ENCODE data around the gene SMCHD1.

SMCHD1 gene

DNA sequence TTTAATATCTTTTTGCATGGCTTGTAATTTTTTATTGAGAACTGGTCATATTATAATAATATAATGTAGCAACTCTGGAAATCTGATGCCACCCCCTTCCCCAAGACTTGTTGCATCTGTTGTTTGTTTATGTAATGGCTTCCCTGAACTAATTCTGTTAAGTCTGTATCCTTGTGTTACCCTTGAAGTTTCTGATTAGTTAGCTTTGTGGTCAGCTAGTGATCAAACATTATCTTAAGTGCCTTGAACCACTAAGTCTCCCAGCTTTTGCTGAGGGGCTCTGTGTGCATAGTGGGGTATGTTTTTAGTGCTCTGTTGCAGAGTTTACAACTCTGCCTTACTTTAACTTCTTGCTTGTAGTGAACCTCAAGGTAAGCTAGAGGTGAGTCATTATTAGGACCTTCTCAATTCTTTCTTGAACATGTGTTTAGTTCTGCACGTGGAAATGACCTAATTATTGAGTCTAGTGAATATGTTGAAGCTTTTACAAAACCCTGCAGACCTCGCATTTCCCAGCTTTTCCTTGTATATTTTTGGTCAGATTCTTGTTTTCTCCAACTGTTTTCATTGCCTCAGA, 24.8 kb downstream of the SMCHD1 start:
- Histone ChIP-seq H3K36me3 (ENCODE audit: insufficient read depth, low read length) (no peaks in the 10 kb centered on the region), H3K9me3 (ENCODE audit: control insufficient read depth, insufficient read depth, low read length) (no peaks in the 10 kb centered on the region), H3K4me1 (ENCODE audit: insufficient read depth, low read length) (no peaks in the 10 kb centered on the region), H3K9ac (ENCODE audit: low read depth, low read length) (no peak overlapping the region)

DNA sequence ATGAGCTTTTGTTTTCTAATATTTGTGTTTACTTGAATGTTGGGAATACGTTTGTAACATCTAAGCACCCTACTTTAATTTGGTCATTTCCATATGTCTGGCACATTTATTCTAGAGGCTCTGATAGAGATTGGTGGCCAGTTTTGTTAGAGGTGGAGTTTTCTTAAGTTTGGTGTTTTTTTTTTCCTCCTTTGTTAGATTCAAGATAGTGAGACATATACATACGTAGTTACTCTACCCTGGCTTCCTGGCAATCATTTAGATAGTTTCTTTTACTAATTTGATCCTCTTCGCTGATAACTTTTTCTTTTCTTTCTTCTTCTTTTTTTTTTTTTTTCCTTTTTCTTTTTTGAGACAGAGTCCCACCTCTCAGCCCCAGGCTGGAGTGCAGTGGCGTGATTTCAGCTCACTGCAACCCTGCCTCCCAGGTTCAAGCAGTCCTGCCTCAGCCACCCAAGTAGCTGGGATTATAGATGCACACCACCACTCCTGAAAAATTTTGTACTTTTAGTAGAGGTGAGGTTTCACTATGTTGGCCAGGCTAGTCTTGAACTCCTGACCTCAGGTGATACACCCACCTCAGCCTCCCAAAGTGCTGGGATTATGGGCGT, 26.6 kb downstream of the SMCHD1 start:
- H3K9me3 ChIP-seq (ENCODE audit: control insufficient read depth, insufficient read depth, low read length): no peaks in the 10 kb centered on the region
- H3K4me1 ChIP-seq (ENCODE audit: insufficient read depth, low read length): no peaks in the 10 kb centered on the region
- no peaks in the 10 kb centered on the region for H3K36me3 ChIP-seq (ENCODE audit: insufficient read depth, low read length)
- no peak overlapping the region for H3K9ac ChIP-seq (ENCODE audit: low read depth, low read length)

DNA sequence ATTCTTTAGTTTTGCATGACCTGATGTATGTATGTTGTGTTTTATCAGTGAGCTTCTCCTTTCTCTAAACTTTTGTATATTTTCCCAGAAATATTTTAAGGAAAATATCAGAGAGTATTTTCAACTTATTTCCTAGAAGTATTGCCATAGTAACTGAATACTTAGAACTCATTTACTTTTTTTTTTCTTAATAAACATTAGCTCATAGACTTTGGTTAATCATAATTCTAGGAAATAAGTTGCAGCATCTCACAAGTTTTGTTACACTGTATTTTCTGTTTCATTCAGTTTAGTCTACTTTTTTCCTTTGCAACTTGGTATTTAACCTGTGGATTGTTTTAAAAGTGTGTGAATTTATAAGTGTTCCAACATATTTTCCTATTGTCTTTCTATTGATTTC, 27.5 kb downstream of the SMCHD1 start:
- Histone ChIP-seq H3K9me3 (ENCODE audit: control insufficient read depth, insufficient read depth, low read length) (no peaks in the 10 kb centered on the region), H3K36me3 (ENCODE audit: insufficient read depth, low read length) (no peaks in the 10 kb centered on the region), H3K9ac (ENCODE audit: low read depth, low read length) (no peak overlapping the region), H3K4me1 (ENCODE audit: insufficient read depth, low read length) (no peaks in the 10 kb centered on the region)

DNA sequence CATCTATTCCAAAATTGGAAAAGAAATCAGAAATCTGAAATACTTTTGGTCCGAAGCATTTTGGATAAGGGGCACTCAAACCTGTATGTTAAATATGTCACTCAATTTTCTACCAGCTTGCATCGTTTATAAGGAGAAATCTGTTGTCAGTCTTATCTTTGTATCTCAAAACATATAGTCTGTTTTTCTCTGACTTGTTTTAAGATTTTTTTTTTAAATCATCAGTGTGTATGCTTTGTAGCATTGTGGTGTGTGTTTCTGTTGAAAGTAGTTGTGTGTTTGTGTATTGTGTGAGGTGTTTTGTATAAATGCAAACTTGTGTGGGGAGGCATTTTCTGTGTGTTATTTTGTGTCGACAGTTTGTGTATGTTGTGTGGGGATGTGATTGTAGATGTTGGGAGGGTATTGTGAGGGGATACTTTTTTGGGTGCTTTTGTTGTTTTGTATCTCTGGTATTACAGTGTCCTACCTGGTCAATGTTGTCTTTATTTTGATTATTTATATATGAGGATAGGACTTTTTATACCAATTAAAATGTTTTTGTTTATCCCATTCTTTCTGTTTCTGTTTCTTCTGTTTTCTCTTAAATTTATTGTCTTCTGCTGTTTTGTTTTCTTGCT, 30.9 kb downstream of the SMCHD1 start:
- Histone ChIP-seq H3K36me3 (ENCODE audit: insufficient read depth, low read length) (no peaks in the 10 kb centered on the region; the same call in 1 of the 2 replicates), H3K9ac (ENCODE audit: low read depth, low read length) (no peak overlapping the region), H3K4me1 (ENCODE audit: insufficient read depth, low read length) (no peaks in the 10 kb centered on the region)

DNA sequence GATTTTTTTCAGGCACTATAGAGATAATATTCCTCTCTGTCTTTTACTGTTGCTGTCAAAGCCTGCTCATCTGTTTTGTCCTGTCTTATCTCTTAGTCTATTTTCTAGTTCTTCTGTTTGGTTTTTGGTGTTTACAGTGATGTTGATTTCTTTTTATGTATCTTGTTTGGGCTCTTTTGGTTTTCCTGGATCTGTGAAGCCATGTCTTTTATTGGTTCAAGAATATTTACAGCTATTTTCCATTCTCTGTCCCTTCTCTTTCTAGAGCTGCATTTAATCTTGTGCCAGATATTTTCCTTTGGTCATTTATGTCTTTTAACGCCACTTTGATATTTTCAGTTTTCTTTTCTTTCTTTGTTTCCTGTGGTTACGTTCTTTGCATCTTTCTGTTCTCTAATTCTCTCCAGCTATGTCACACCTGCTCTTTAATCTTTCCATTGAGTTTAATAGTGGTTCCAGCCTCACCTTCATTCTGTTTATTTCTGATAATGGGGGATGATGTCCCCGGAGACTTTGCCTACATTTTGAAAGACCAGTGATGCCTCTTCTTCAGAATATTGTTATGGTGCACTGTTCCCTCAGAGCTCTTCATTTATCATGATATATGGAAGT, 32.0 kb downstream of the SMCHD1 start:
- Histone ChIP-seq H3K36me3 (ENCODE audit: insufficient read depth, low read length) (no peaks in the 10 kb centered on the region; the same call in 1 of the 2 replicates), H3K4me1 (ENCODE audit: insufficient read depth, low read length) (no peaks in the 10 kb centered on the region), H3K9me3 (ENCODE audit: control insufficient read depth, insufficient read depth, low read length) (no peaks in the 10 kb centered on the region), H3K9ac (ENCODE audit: low read depth, low read length) (no peak overlapping the region)

More for the DNA sequence above, 30.9 kb downstream of the SMCHD1 start:
- no peaks in the 10 kb centered on the region for H3K9me3 ChIP-seq (ENCODE audit: control insufficient read depth, insufficient read depth, low read length)

DNA sequence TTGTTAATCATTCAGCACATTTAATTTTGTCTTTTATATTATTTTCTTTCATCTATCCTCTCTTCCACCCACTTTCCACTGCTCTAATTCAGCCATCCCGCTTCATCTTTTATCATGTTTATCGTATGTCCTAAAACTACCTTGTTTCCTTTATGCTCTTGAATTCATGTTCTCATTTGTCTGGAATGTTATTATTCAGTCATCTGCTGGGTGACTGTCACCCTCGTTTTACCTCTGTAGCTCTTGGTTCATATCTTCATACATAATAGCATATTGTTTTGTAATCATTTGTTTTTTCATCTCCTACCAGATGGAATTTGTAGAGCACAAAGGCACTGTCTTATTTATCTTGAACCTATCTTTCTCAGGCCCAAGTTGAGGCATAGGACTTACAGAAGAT, 37.0 kb downstream of the SMCHD1 start:
- Histone ChIP-seq H3K36me3 (ENCODE audit: insufficient read depth, low read length) (no peaks in the 10 kb centered on the region; the same call in 1 of the 2 replicates), H3K9ac (ENCODE audit: low read depth, low read length) (no peak overlapping the region), H3K4me1 (ENCODE audit: insufficient read depth, low read length) (no peaks in the 10 kb centered on the region), H3K9me3 (ENCODE audit: control insufficient read depth, insufficient read depth, low read length) (no peaks in the 10 kb centered on the region)

DNA sequence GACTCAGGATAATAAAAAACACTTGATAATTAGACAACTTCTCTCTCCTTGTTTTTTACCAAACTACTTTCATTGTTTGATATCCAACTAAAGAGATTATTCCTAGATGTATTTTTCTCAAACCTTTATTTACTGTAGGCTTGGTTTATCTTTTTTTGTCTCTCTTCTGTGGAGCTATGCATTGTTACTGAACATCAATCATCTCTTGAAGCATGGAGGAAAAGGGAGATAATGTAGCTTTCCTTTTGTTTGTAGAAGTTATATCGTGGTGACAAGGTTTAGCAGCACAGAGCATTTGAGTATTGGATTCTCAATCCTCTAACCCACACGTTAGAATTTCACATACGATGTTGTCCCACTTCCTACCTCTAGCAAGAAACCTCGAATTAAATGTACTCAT, 41.7 kb downstream of the SMCHD1 start:
- no peak overlapping the region for H3K9ac ChIP-seq (ENCODE audit: low read depth, low read length)
- H3K9me3 ChIP-seq (ENCODE audit: control insufficient read depth, insufficient read depth, low read length): no peaks in the 10 kb centered on the region
- no peaks in the 10 kb centered on the region for H3K4me1 ChIP-seq (ENCODE audit: insufficient read depth, low read length)
- no peaks in the 10 kb centered on the region for H3K36me3 ChIP-seq (ENCODE audit: insufficient read depth, low read length)

DNA sequence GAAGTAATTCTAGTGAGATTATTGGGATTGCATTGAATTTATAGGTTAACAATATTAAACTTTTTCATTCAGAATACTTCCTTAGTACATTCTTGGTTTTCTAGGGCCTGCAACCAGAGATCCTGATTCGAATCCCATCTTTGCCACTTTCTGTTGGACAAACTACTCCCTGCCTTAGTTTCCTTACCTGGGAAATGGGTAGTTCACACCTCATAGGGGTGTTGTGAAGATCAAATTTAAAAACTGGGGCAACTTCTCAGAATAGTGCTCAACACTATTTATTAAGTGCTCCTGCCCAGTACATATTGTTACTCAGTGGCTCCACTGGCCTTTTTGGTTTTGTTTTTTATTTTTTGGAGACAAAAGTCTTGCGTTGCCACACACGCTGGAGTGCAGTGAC, 43.5 kb downstream of the SMCHD1 start:
- Histone ChIP-seq H3K9ac (ENCODE audit: low read depth, low read length) (no peak overlapping the region), H3K4me1 (ENCODE audit: insufficient read depth, low read length) (no peaks in the 10 kb centered on the region), H3K36me3 (ENCODE audit: insufficient read depth, low read length) (no peaks in the 10 kb centered on the region), H3K9me3 (ENCODE audit: control insufficient read depth, insufficient read depth, low read length) (no peaks in the 10 kb centered on the region)

DNA sequence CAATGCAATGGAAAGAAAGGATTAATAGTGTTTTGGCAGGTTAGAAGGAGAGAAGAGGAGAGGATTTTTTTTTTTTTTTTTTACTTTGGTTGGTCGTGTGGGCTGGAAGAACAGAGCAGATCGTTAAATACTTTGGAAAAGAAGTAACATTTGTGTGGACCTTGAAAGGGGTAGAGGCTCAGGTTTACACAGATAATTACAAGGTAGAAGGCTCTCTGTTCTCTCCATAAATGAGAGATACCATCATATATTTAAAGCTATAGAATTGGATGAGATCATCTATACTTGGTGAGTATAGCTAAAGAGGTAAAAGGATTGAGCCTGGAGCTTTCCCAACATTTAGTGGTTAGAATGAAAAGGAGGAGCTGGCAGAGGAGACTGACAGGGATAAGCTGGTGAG, 49.0 kb downstream of the SMCHD1 start:
- no peaks in the 10 kb centered on the region; the same call in 1 of the 2 replicates for H3K36me3 ChIP-seq (ENCODE audit: insufficient read depth, low read length)

DNA sequence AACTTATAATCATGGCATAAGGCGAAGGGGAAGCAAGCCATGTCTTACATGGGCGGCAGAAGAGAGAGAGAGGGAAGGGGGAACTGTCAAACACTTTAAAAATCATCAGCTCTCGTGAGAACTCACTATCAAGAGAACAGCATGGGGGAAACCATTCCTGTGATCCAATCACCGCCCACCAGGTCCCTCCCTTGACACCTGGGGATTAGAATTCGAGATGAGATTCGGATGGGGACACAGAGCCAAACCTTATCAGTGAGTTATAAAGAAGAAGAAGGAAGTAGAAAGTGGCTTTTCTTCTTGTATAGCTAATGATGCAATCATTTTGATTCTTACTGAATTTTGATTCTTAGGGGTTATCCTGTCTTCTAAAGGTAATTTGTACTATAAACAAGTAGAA, 51.4 kb downstream of the SMCHD1 start:
- Histone ChIP-seq H3K9ac (ENCODE audit: low read depth, low read length) (no peak overlapping the region), H3K4me1 (ENCODE audit: insufficient read depth, low read length) (peaks cover 5% of the 10 kb centered on the region; the same call in 1 of the 2 replicates), H3K9me3 (ENCODE audit: control insufficient read depth, insufficient read depth, low read length) (no peaks in the 10 kb centered on the region), H3K36me3 (ENCODE audit: insufficient read depth, low read length) (no peaks in the 10 kb centered on the region; the same call in 1 of the 2 replicates)

More for the DNA sequence above, 49.0 kb downstream of the SMCHD1 start:
- Histone ChIP-seq H3K9me3 (ENCODE audit: control insufficient read depth, insufficient read depth, low read length) (no peaks in the 10 kb centered on the region), H3K9ac (ENCODE audit: low read depth, low read length) (no peak overlapping the region), H3K4me1 (ENCODE audit: insufficient read depth, low read length) (peaks cover 5% of the 10 kb centered on the region; the same call in 1 of the 2 replicates)

DNA sequence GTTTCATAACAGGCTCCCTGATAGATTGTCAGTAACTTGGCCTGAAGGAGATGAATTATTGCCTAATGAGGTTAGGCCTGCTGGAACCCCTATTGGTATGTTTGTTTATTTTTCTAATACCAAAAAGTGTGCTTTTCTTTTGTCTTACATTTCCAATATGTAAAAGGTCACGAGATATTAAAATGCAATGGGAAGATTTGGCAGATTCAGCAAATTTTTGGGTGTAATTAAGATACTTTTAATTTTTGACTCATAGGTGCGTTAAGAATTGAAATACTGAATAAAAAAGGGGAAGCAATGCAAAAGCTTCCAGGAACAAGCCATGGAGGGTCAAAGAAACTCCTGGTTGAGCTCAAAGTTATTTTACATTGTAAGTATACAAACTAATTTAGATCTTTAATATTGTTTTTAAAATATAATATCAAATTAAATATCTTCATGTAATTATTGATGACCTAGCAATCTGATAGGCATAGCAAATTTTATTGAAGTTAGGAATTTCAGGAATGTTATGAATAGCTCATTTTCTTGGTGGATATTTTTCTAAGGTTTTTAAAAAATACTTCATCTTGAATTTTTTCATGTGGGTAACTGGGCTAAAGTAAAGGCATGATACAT, 52.1 kb downstream of the SMCHD1 start:
- Histone ChIP-seq H3K9ac (ENCODE audit: low read depth, low read length) (no peak overlapping the region), H3K4me1 (ENCODE audit: insufficient read depth, low read length) (peaks cover 5% of the 10 kb centered on the region; the same call in 1 of the 2 replicates), H3K9me3 (ENCODE audit: control insufficient read depth, insufficient read depth, low read length) (no peaks in the 10 kb centered on the region), H3K36me3 (ENCODE audit: insufficient read depth, low read length) (no peaks in the 10 kb centered on the region; the same call in 1 of the 2 replicates)

DNA sequence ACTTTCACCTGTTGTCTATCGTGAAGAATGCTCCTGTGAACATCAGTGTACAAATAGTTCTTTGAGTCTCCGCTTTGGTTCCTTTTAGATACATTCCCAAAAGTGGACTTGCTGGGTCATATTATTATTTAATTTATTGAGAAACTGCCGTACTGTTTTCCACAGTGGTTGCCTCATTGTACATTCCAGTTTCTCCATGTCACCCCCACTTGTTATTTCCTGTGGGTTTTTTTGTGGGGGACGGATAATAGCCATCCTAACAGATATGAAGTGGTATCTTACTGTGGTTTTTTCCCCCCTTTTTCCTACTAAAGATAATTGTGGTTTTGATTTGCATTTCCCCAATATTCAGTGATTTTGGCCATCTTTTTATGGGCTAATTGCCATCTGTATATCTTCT, 53.8 kb downstream of the SMCHD1 start:
- no peak overlapping the region for H3K9ac ChIP-seq (ENCODE audit: low read depth, low read length)
- no peaks in the 10 kb centered on the region for H3K9me3 ChIP-seq (ENCODE audit: control insufficient read depth, insufficient read depth, low read length)
- peaks cover 2% of the 10 kb centered on the region for H3K36me3 ChIP-seq (ENCODE audit: insufficient read depth, low read length)
- H3K4me1 ChIP-seq (ENCODE audit: insufficient read depth, low read length): peaks cover 5% of the 10 kb centered on the region; the same call in 1 of the 2 replicates

DNA sequence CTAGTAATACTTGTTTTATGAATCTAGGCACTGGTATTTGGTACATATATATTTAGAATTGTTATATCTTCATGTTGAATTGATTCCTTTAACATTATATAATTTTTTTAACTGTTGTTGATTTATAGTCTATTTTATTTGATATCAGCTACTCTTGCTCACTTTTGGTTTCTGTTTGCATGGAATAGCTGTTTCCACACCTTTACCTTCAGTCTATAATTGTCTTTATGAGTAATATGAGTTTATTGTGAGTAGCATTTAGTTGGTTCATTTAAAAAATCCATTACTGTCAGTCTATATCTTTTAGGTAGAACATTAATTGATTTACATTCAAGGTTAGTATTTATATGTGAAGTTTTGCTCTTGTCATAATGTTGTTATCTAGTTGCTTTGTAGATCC, 58.6 kb downstream of the SMCHD1 start:
- no peaks in the 10 kb centered on the region for H3K9me3 ChIP-seq (ENCODE audit: control insufficient read depth, insufficient read depth, low read length)
- peaks cover 6% of the 10 kb centered on the region; the same call in 1 of the 2 replicates for H3K36me3 ChIP-seq (ENCODE audit: insufficient read depth, low read length)
- no peaks in the 10 kb centered on the region for H3K4me1 ChIP-seq (ENCODE audit: insufficient read depth, low read length)
- no peak overlapping the region for H3K9ac ChIP-seq (ENCODE audit: low read depth, low read length)

DNA sequence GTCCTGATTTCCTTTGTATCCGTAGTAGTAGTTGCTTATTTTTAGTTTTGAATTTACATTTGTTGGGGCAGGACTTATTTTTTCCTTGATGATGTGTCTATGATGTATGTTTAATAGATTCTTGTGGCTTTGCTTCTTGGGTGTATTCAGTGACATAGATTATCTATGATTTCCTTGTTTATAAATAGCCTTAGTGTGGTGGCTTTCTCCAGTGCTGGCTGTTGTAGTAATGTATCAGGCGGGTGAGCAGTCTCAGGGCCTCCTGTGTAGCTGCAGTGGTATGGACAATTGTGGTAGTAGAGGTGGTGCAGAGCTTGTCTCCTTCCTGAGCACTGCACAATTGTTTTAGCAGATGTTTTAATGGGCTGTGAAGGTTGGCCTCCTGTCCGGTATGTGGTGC, 60.5 kb downstream of the SMCHD1 start:
- Histone ChIP-seq H3K36me3 (ENCODE audit: insufficient read depth, low read length) (peaks cover 6% of the 10 kb centered on the region; the same call in 1 of the 2 replicates), H3K4me1 (ENCODE audit: insufficient read depth, low read length) (no peaks in the 10 kb centered on the region), H3K9me3 (ENCODE audit: control insufficient read depth, insufficient read depth, low read length) (no peaks in the 10 kb centered on the region), H3K9ac (ENCODE audit: low read depth, low read length) (no peak overlapping the region)
